IPS DF 4.7 (cell line): ENCODE results near the gene BMP6.

ENCODE experiments used
- DNase-seq: peaks from one replicate; pipeline ENCODE4 v3.0.0-alpha.2; 2013; ENCODE audit warnings: low spot score; ENCODE audit errors: extremely low read depth

BMP6 gene

GRCh38 chr6:7902867-7903266 lies 177.0 kb downstream of the BMP6 start:
- no peak for DNase-seq

- no peak for DNase-seq
Observed at GRCh38 chr6:7903673-7904072, 177.8 kb downstream of the BMP6 start.

- DNase-seq = no peak
Observed at GRCh38 chr6:7904654-7905319, 178.9 kb downstream of the BMP6 start.

GRCh38 chr6:7905416-7905815 lies 179.5 kb downstream of the BMP6 start:
- DNase-seq = no peak

- DNase-seq = no peak
Observed at GRCh38 chr6:7906741-7907140, 180.8 kb downstream of the BMP6 start.

GRCh38 chr6:7907159-7907558 lies 181.3 kb downstream of the BMP6 start:
- DNase-seq = no peak

GRCh38 chr6:7909323-7910276 lies 183.7 kb downstream of the BMP6 start:
- no peak for DNase-seq

GRCh38 chr6:7910298-7910653 lies 184.4 kb downstream of the BMP6 start:
- DNase-seq = no peak

- no peak for DNase-seq
Observed at GRCh38 chr6:7910654-7911344, 184.9 kb downstream of the BMP6 start, which contains the start of gene TXNDC5. TSS of gene TXNDC5 (minus strand) at chr6:7910788. CDS start at chr6:7910776, 12 bp downstream.

- DNase-seq = no peak
Observed at GRCh38 chr6:7911345-7911725, 185.4 kb downstream of the BMP6 start.

GRCh38 chr6:7912024-7912423 lies 186.1 kb downstream of the BMP6 start:
- DNase-seq = no peak

- no peak for DNase-seq
Observed at GRCh38 chr6:7912736-7913517, 187.0 kb downstream of the BMP6 start.

GRCh38 chr6:7914311-7914710 lies 188.4 kb downstream of the BMP6 start:
- DNase-seq = no peak

- no peak for DNase-seq
Observed at GRCh38 chr6:7914991-7915789, 189.3 kb downstream of the BMP6 start.

GRCh38 chr6:7916959-7917358 lies 191.1 kb downstream of the BMP6 start:
- DNase-seq = no peak

- no peak for DNase-seq
Observed at GRCh38 chr6:7917729-7918128, 191.8 kb downstream of the BMP6 start.

GRCh38 chr6:7918403-7918802 lies 192.5 kb downstream of the BMP6 start:
- DNase-seq = no peak

GRCh38 chr6:7919871-7920270 lies 194.0 kb downstream of the BMP6 start:
- DNase-seq = no peak

- DNase-seq = no peak
Observed at GRCh38 chr6:7920425-7920824, 194.5 kb downstream of the BMP6 start.

- DNase-seq = no peak
Observed at GRCh38 chr6:7921046-7921445, 195.1 kb downstream of the BMP6 start.
